PFSK-1 (cell line): Measurements from ENCODE around the gene MAF.

Source experiments
- FOXP2 ChIP-seq: optimal IDR thresholded peaks from 2 replicates; pipeline ENCODE3; 2011; ENCODE audit warnings: borderline replicate concordance, control low read depth, inconsistent platforms; ENCODE audit not compliant: insufficient read depth; ENCODE audit errors: extremely low read length, extremely low read depth
- POLR2AphosphoS5 ChIP-seq: IDR thresholded peaks from 2 replicates; pipeline ENCODE4 v1.6.1; 2012; ENCODE audit warnings: low read depth, mild to moderate bottlenecking, control low read depth, low read length, moderate library complexity
- REST ChIP-seq, 2 experiments: IDR thresholded peaks; 2 replicates each; pipeline versions ENCODE4 v1.6.1 to v1.8.0; 2011 to 2012; ENCODE audit warnings: low read depth in 2 of 2, low read length in 2 of 2, control low read depth in 1 of 2, inconsistent platforms in 1 of 2, mild to moderate bottlenecking in 1 of 2, moderate library complexity in 1 of 2; ENCODE audit not compliant: insufficient read depth in 1 of 2
- SIN3A ChIP-seq: IDR thresholded peaks from 2 replicates; pipeline ENCODE4 v1.6.1; 2012; ENCODE audit warnings: mild to moderate bottlenecking, low read length, moderate library complexity, borderline replicate concordance; ENCODE audit not compliant: insufficient read depth
- TAF1 ChIP-seq: IDR thresholded peaks from 2 replicates; pipeline ENCODE4 v1.6.1; 2012; ENCODE audit warnings: low read length, control low read depth, borderline replicate concordance; ENCODE audit not compliant: insufficient read depth

The MAF gene

GRCh38 chr16:79593754-79594153 lies 6.8 kb downstream of the MAF start:
- no peak for TF ChIP-seq REST (IDR thresholded peaks at IDR 0.05; ENCODE audit: insufficient read depth in 1 of 2, low read depth in 2 of 2, low read length in 2 of 2)
- no peak for TF ChIP-seq POLR2AphosphoS5
- no peak for TF ChIP-seq FOXP2
- TF ChIP-seq SIN3A = no peak
- TF ChIP-seq TAF1 = no peak

GRCh38 chr16:79593074-79593531 lies 7.4 kb downstream of the MAF start:
- TF ChIP-seq FOXP2 (no peak), POLR2AphosphoS5 (no peak; the same call in 1 of the 2 replicates), SIN3A (no peak), TAF1 (no peak), REST (IDR thresholded peaks at IDR 0.05; ENCODE audit: insufficient read depth in 1 of 2, low read depth in 2 of 2, low read length in 2 of 2) (no peak)

GRCh38 chr16:79592186-79592585 lies 8.4 kb downstream of the MAF start:
- TF ChIP-seq TAF1 (no peak), FOXP2 (no peak), POLR2AphosphoS5 (no peak), REST (IDR thresholded peaks at IDR 0.05; ENCODE audit: insufficient read depth in 1 of 2, low read depth in 2 of 2, low read length in 2 of 2) (no peak), SIN3A (no peak)

- no peak for TF ChIP-seq TAF1
- TF ChIP-seq POLR2AphosphoS5 = no peak
- no peak for TF ChIP-seq SIN3A
- TF ChIP-seq FOXP2 = no peak
- no peak for TF ChIP-seq REST (IDR thresholded peaks at IDR 0.05; ENCODE audit: insufficient read depth in 1 of 2, low read depth in 2 of 2, low read length in 2 of 2)
These were observed 10.9 kb downstream of the MAF start for GRCh38 chr16:79589601-79590102.

- no peak for TF ChIP-seq FOXP2
- TF ChIP-seq REST (IDR thresholded peaks at IDR 0.05; ENCODE audit: insufficient read depth in 1 of 2, low read depth in 2 of 2, low read length in 2 of 2) = no peak
- no peak for TF ChIP-seq POLR2AphosphoS5
- TF ChIP-seq SIN3A = no peak
- no peak for TF ChIP-seq TAF1
These were observed 12.6 kb downstream of the MAF start for GRCh38 chr16:79587897-79588296.
